ENCODE data around the gene PPP1R37. TPM values are rescaled to one million over a fixed set of nuclear protein-coding genes. Genes with fewer than 3 reads are reported as not detected.

Gene PPP1R37
- total and polyA plus RNA-seq, 4 experiments from 2014 or later: 0.31 to 26.2 (median 13.3) TPM

- no peaks in the 10 kb centered on the region for H3K27me3 ChIP-seq (ENCODE audit: insufficient read depth, low read length)
- DNase-seq: peak in 4 of 5 donors; percentile 38 to 66 (median 52)
- peak overlapping the region; percentile 74 for H3K27ac ChIP-seq (ENCODE audit: low read depth, low read length)
- peaks cover 15 to 23% of the 10 kb centered on the region in 2 donors for H3K36me3 Mint-ChIP-seq
- peaks cover 22 to 54% (median 39%) of the 10 kb centered on the region in 4 donors for H3K4me1 Mint-ChIP-seq
- ChIA-PET CTCF (ENCODE audit: partially characterized antibody) (interaction anchor here (0.6 to 2.4 kb wide), 12 partner anchors 9 to 226 kb away, joined by 3 to 16 read pairs (median 6); partner anchors contain the start of genes CLASRP and PPP1R37), POLR2A (ENCODE audit: partially characterized antibody) (interaction anchor here (0.6 to 4.9 kb wide), 23 partner anchors 8 to 1421 kb away, joined by 3 to 58 read pairs (median 6); partner anchors contain the start of genes CLASRP, CLPTM1, ERCC2 and GEMIN7)
- intact Hi-C loops (cut with micrococcal nuclease): no loop called here
- H3K27me3 Mint-ChIP-seq: no peaks in the 10 kb centered on the region
- H3K4me1 ChIP-seq (ENCODE audit: insufficient read depth, low read length): peaks cover 35% of the 10 kb centered on the region
- H3K9me3 Mint-ChIP-seq: no peaks in the 10 kb centered on the region
- H3K4me3 Mint-ChIP-seq: peak overlapping the region; percentile 88 to 99 (median 94)
- H3K36me3 ChIP-seq (ENCODE audit: insufficient read depth, low read length): peaks cover 9% of the 10 kb centered on the region
- H3K27ac Mint-ChIP-seq: peak overlapping the region; percentile 75 to 99 (median 96)
- H3K9me3 ChIP-seq (ENCODE audit: control insufficient read depth in 1 of 2, low read length in 2 of 2): no peaks in the 10 kb centered on the region
- H3K4me3 ChIP-seq (ENCODE audit: low read length in 2 of 2): peak overlapping the region; percentile 97 to 100
Observed at GRCh38 chr19:45179072-45179891, 86.3 kb downstream of the PPP1R37 start.

- Mint-ChIP-seq H3K36me3 (peaks cover 15 to 23% of the 10 kb centered on the region in 2 donors), H3K9me3 (no peaks in the 10 kb centered on the region), H3K4me1 (peaks cover 21 to 59% (median 40%) of the 10 kb centered on the region in 4 donors), H3K27me3 (no peaks in the 10 kb centered on the region), H3K27ac (peak overlapping the region in 4 of 7 donors; percentile 12 to 78 (median 62)), H3K4me3 (peak overlapping the region; percentile 51 to 83 (median 71))
- ChIA-PET CTCF (ENCODE audit: partially characterized antibody) (interaction anchor here (1.6 to 2.2 kb wide), 3 partner anchors 27 to 120 kb away, joined by 6 to 16 read pairs (median 7); partner anchors contain the start of gene PPP1R37), POLR2A (ENCODE audit: partially characterized antibody) (interaction anchor here (1.0 to 4.9 kb wide), 6 partner anchors 9 to 180 kb away, joined by 4 to 58 read pairs (median 10); partner anchors contain the start of gene PPP1R37)
- H3K9me3 ChIP-seq (ENCODE audit: control insufficient read depth in 1 of 2, low read length in 2 of 2): no peaks in the 10 kb centered on the region
- no peak for DNase-seq
- peak overlapping the region; percentile 74 for H3K27ac ChIP-seq (ENCODE audit: low read depth, low read length)
- H3K4me1 ChIP-seq (ENCODE audit: insufficient read depth, low read length): peaks cover 34% of the 10 kb centered on the region
- H3K4me3 ChIP-seq (ENCODE audit: low read length in 2 of 2): peak overlapping the region; percentile 24 to 100
- intact Hi-C loops (cut with micrococcal nuclease): no loop called here
- H3K27me3 ChIP-seq (ENCODE audit: insufficient read depth, low read length): no peaks in the 10 kb centered on the region
- peaks cover 9% of the 10 kb centered on the region for H3K36me3 ChIP-seq (ENCODE audit: insufficient read depth, low read length)
Observed at GRCh38 chr19:45179892-45180370, 87.0 kb downstream of the PPP1R37 start.

GRCh38 chr19:45180936-45181335, 88.0 kb downstream of the PPP1R37 start:
- Mint-ChIP-seq H3K36me3 (peaks cover 15 to 21% of the 10 kb centered on the region in 2 donors), H3K27me3 (no peaks in the 10 kb centered on the region), H3K27ac (peak overlapping the region in 3 of 7 donors; percentile 3 to 84 (median 78)), H3K9me3 (no peaks in the 10 kb centered on the region), H3K4me3 (peak overlapping the region in 7 of 8 donors; percentile 33 to 82 (median 77)), H3K4me1 (peaks cover 16 to 59% (median 38%) of the 10 kb centered on the region in 4 donors)
- DNase-seq: no peak
- CTCF ChIA-PET (ENCODE audit: partially characterized antibody): no interaction called here
- Histone ChIP-seq H3K4me3 (ENCODE audit: low read length in 2 of 2) (no peak overlapping the region), H3K27ac (ENCODE audit: low read depth, low read length) (no peak overlapping the region), H3K9me3 (ENCODE audit: control insufficient read depth in 1 of 2, low read length in 2 of 2) (no peaks in the 10 kb centered on the region), H3K27me3 (ENCODE audit: insufficient read depth, low read length) (no peaks in the 10 kb centered on the region), H3K36me3 (ENCODE audit: insufficient read depth, low read length) (peaks cover 9% of the 10 kb centered on the region), H3K4me1 (ENCODE audit: insufficient read depth, low read length) (peaks cover 34% of the 10 kb centered on the region)
- POLR2A ChIA-PET (ENCODE audit: partially characterized antibody): interaction anchor here (1.0 to 4.9 kb wide), 3 partner anchors 10 to 89 kb away, joined by 4 to 58 read pairs (median 54); partner anchors contain the start of gene PPP1R37
- intact Hi-C loops (cut with micrococcal nuclease): no loop called here

GRCh38 chr19:45182758-45183157, 89.8 kb downstream of the PPP1R37 start:
- H3K27ac ChIP-seq (ENCODE audit: low read depth, low read length): no peak overlapping the region
- H3K27me3 Mint-ChIP-seq: no peaks in the 10 kb centered on the region
- ChIA-PET CTCF (ENCODE audit: partially characterized antibody) (interaction anchor here (1.1 kb wide), 1 partner anchor 194 kb away, joined by 3 read pairs; no protein-coding TSS in a partner anchor), POLR2A (ENCODE audit: partially characterized antibody) (interaction anchor here (0.6 kb wide), 1 partner anchor 90 kb away, joined by 3 read pairs; the partner anchor contains the start of gene PPP1R37)
- no peak for DNase-seq
- intact Hi-C loops (cut with micrococcal nuclease): no loop called here
- H3K4me1 ChIP-seq (ENCODE audit: insufficient read depth, low read length): peaks cover 28% of the 10 kb centered on the region
- no peak overlapping the region for H3K4me3 Mint-ChIP-seq
- H3K9me3 Mint-ChIP-seq: no peaks in the 10 kb centered on the region
- peaks cover 15 to 20% of the 10 kb centered on the region in 2 donors for H3K36me3 Mint-ChIP-seq
- H3K27me3 ChIP-seq (ENCODE audit: insufficient read depth, low read length): no peaks in the 10 kb centered on the region
- H3K4me3 ChIP-seq (ENCODE audit: low read length in 2 of 2): no peak overlapping the region
- H3K36me3 ChIP-seq (ENCODE audit: insufficient read depth, low read length): peaks cover 9% of the 10 kb centered on the region
- peak overlapping the region in 2 of 7 donors; percentile 17 to 29 for H3K27ac Mint-ChIP-seq
- H3K4me1 Mint-ChIP-seq: peaks cover 21 to 56% (median 41%) of the 10 kb centered on the region in 4 donors
- no peaks in the 10 kb centered on the region for H3K9me3 ChIP-seq (ENCODE audit: control insufficient read depth in 1 of 2, low read length in 2 of 2)

GRCh38 chr19:45184115-45184514, 91.1 kb downstream of the PPP1R37 start:
- Mint-ChIP-seq H3K9me3 (no peaks in the 10 kb centered on the region), H3K27me3 (no peaks in the 10 kb centered on the region), H3K27ac (peak overlapping the region in 1 of 7 donors; percentile 76), H3K4me3 (no peak overlapping the region), H3K4me1 (peaks cover 20 to 47% (median 35%) of the 10 kb centered on the region in 4 donors), H3K36me3 (peaks cover 15% of the 10 kb centered on the region in 2 donors)
- no peaks in the 10 kb centered on the region for H3K9me3 ChIP-seq (ENCODE audit: control insufficient read depth in 1 of 2, low read length in 2 of 2)
- no peak overlapping the region for H3K4me3 ChIP-seq (ENCODE audit: low read length in 2 of 2)
- H3K27ac ChIP-seq (ENCODE audit: low read depth, low read length): no peak overlapping the region
- no peak for DNase-seq
- intact Hi-C loops (cut with micrococcal nuclease): no loop called here
- ChIA-PET POLR2A (ENCODE audit: partially characterized antibody) (no interaction called here), CTCF (ENCODE audit: partially characterized antibody) (no interaction called here)
- no peaks in the 10 kb centered on the region for H3K27me3 ChIP-seq (ENCODE audit: insufficient read depth, low read length)
- H3K36me3 ChIP-seq (ENCODE audit: insufficient read depth, low read length): peaks cover 9% of the 10 kb centered on the region
- H3K4me1 ChIP-seq (ENCODE audit: insufficient read depth, low read length): peaks cover 28% of the 10 kb centered on the region

GRCh38 chr19:45186509-45187334, 93.7 kb downstream of the PPP1R37 start:
- Mint-ChIP-seq H3K9me3 (peaks cover 0 to 6% (median 0%) of the 10 kb centered on the region in 8 donors), H3K4me3 (no peak overlapping the region), H3K4me1 (peaks cover 12 to 26% (median 19%) of the 10 kb centered on the region in 4 donors), H3K27ac (peak overlapping the region in 3 of 7 donors; percentile 41 to 82 (median 66)), H3K27me3 (no peaks in the 10 kb centered on the region), H3K36me3 (peaks cover 7 to 9% of the 10 kb centered on the region in 2 donors)
- POLR2A ChIA-PET (ENCODE audit: partially characterized antibody): interaction anchor here (0.7 to 1.3 kb wide), 2 partner anchors 9 to 118 kb away, joined by 4 to 9 read pairs; partner anchors contain the start of genes BLOC1S3 and TRAPPC6A
- Histone ChIP-seq H3K4me3 (ENCODE audit: low read length in 2 of 2) (no peak overlapping the region), H3K9me3 (ENCODE audit: control insufficient read depth in 1 of 2, low read length in 2 of 2) (no peaks in the 10 kb centered on the region), H3K4me1 (ENCODE audit: insufficient read depth, low read length) (peaks cover 6% of the 10 kb centered on the region), H3K36me3 (ENCODE audit: insufficient read depth, low read length) (peaks cover under 1% of the 10 kb centered on the region), H3K27me3 (ENCODE audit: insufficient read depth, low read length) (no peaks in the 10 kb centered on the region), H3K27ac (ENCODE audit: low read depth, low read length) (no peak overlapping the region)
- DNase-seq: no peak
- intact Hi-C loops (cut with micrococcal nuclease): loop anchor here (1.0 kb wide), 1 partner anchor 283 kb away; no protein-coding TSS in a partner anchor
- CTCF ChIA-PET (ENCODE audit: partially characterized antibody): interaction anchor here (0.8 to 3.3 kb wide), 11 partner anchors 8 to 283 kb away, joined by 3 to 16 read pairs (median 3); partner anchors contain the start of genes BLOC1S3 and TRAPPC6A

All from CD4-positive, alpha-beta memory T cell (primary cell).